ENCODE results near the gene CDH12. TPM values are rescaled to one million over a fixed set of nuclear protein-coding genes. Genes with fewer than 3 reads are reported as not detected.

Gene CDH12
- total and polyA plus RNA-seq, 4 donors: 0.02 to 0.33 (median 0.17) TPM; not detected in 1

GRCh38 chr5:22567983-22568382, 285.2 kb downstream of the CDH12 start:
- TF ChIP-seq FOXA1 (IDR thresholded peaks at IDR 0.05) (no peak), TAF1 (conservative IDR thresholded peaks at IDR 0.05) (no peak), RAD21 (IDR thresholded peaks at IDR 0.05) (no peak), RXRA (IDR thresholded peaks at IDR 0.05) (no peak), SP1 (IDR thresholded peaks at IDR 0.05) (no peak), YY1 (IDR thresholded peaks at IDR 0.05) (no peak), JUND (IDR thresholded peaks at IDR 0.05) (no peak), GABPA (IDR thresholded peaks at IDR 0.05 in 1 of 2, conservative IDR thresholded peaks at IDR 0.05 in 1 of 2) (no peak), HNF4G (IDR thresholded peaks at IDR 0.05) (no peak), HNF4A (conservative IDR thresholded peaks at IDR 0.05) (no peak), FOXA2 (IDR thresholded peaks at IDR 0.05) (no peak), NR2F2 (IDR thresholded peaks at IDR 0.05) (no peak), EGR1 (IDR thresholded peaks at IDR 0.05; ENCODE audit: low read depth in 2 of 2) (no peak)
- TF ChIP-seq, protein P1, sequence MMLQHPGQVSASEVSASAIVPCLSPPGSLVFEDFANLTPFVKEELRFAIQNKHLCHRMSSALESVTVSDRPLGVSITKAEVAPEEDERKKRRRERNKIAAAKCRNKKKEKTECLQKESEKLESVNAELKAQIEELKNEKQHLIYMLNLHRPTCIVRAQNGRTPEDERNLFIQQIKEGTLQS (IDR thresholded peaks at IDR 0.05): no peak
- TF ChIP-seq, protein P2, sequence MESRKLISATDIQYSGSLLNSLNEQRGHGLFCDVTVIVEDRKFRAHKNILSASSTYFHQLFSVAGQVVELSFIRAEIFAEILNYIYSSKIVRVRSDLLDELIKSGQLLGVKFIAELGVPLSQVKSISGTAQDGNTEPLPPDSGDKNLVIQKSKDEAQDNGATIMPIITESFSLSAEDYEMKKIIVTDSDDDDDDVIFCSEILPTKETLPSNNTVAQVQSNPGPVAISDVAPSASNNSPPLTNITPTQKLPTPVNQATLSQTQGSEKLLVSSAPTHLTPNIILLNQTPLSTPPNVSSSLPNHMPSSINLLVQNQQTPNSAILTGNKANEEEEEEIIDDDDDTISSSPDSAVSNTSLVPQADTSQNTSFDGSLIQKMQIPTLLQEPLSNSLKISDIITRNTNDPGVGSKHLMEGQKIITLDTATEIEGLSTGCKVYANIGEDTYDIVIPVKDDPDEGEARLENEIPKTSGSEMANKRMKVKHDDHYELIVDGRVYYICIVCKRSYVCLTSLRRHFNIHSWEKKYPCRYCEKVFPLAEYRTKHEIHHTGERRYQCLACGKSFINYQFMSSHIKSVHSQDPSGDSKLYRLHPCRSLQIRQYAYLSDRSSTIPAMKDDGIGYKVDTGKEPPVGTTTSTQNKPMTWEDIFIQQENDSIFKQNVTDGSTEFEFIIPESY (IDR thresholded peaks at IDR 0.05): no peak
- TF ChIP-seq, protein P3, sequence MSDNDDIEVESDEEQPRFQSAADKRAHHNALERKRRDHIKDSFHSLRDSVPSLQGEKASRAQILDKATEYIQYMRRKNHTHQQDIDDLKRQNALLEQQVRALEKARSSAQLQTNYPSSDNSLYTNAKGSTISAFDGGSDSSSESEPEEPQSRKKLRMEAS (IDR thresholded peaks at IDR 0.05): no peak
- DNase-seq (ENCODE audit: low spot score): no peak
- H3K36me3 ChIP-seq (ENCODE audit: control insufficient read depth in 4 of 4, insufficient read depth in 3 of 4, low read depth in 1 of 4, low read length in 3 of 4): no peaks in the 10 kb centered on the region
- no peak overlapping the region for H3K4me3 ChIP-seq (ENCODE audit: low read depth in 1 of 3, low read length in 3 of 3)
- no peaks in the 10 kb centered on the region for H3K27me3 ChIP-seq (ENCODE audit: control insufficient read depth in 4 of 4, insufficient read depth in 4 of 4, low read length in 3 of 4)
- H3K9me3 ChIP-seq (ENCODE audit: control insufficient read depth in 4 of 4, low read length in 3 of 4): peaks cover 0 to 3% (median 0%) of the 10 kb centered on the region in 4 donors
- H3K27ac ChIP-seq (ENCODE audit: low read depth in 1 of 2, low read length in 2 of 2): no peak overlapping the region
- H3K9ac ChIP-seq (ENCODE audit: low read depth in 1 of 2, low read length in 2 of 2): no peak overlapping the region
- H3K4me1 ChIP-seq (ENCODE audit: control insufficient read depth in 4 of 4, insufficient read depth in 4 of 4, low read length in 3 of 4): no peaks in the 10 kb centered on the region

DNA sequence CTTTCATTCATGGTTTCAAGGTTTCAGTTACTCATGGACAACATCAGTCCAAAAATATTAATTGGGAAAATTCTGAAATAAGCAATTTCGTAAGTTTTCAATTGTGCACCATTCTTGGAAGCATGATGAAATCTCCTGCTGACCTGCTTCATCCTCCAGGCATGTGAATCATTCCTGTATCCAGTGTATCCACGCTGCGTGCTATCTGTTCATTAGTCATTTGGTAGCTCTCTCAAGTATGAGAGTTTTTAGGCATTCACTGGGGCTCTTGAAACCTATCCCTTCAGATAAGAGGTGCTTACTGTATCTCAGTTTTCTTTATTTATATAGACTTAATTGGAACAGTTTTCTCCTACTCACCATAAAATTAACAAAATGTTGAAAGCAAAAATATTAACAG, 293.0 kb downstream of the CDH12 start:
- Histone ChIP-seq H3K9ac (ENCODE audit: low read depth in 1 of 2, low read length in 2 of 2) (no peak overlapping the region), H3K4me3 (ENCODE audit: low read depth in 1 of 3, low read length in 3 of 3) (no peak overlapping the region), H3K27me3 (ENCODE audit: control insufficient read depth in 4 of 4, insufficient read depth in 4 of 4, low read length in 3 of 4) (no peaks in the 10 kb centered on the region), H3K27ac (ENCODE audit: low read depth in 1 of 2, low read length in 2 of 2) (no peak overlapping the region), H3K36me3 (ENCODE audit: control insufficient read depth in 4 of 4, insufficient read depth in 3 of 4, low read depth in 1 of 4, low read length in 3 of 4) (no peaks in the 10 kb centered on the region), H3K9me3 (ENCODE audit: control insufficient read depth in 4 of 4, low read length in 3 of 4) (no peaks in the 10 kb centered on the region), H3K4me1 (ENCODE audit: control insufficient read depth in 4 of 4, insufficient read depth in 4 of 4, low read length in 3 of 4) (no peaks in the 10 kb centered on the region)
- WGBS: 60% methylated on average over 3 of the region's 3 CpGs
- TF ChIP-seq JUND (IDR thresholded peaks at IDR 0.05) (no peak), NR2F2 (IDR thresholded peaks at IDR 0.05) (no peak), RAD21 (IDR thresholded peaks at IDR 0.05) (no peak), HNF4G (IDR thresholded peaks at IDR 0.05) (no peak), FOXA1 (IDR thresholded peaks at IDR 0.05) (no peak), GABPA (IDR thresholded peaks at IDR 0.05 in 1 of 2, conservative IDR thresholded peaks at IDR 0.05 in 1 of 2) (no peak), CTCF (IDR thresholded peaks at IDR 0.05; ENCODE audit: low read depth, low read length, missing input control) (no peak), YY1 (IDR thresholded peaks at IDR 0.05) (no peak), RXRA (IDR thresholded peaks at IDR 0.05) (no peak), EGR1 (IDR thresholded peaks at IDR 0.05; ENCODE audit: low read depth in 2 of 2) (no peak), SP1 (IDR thresholded peaks at IDR 0.05) (no peak), FOXA2 (IDR thresholded peaks at IDR 0.05) (no peak), HNF4A (conservative IDR thresholded peaks at IDR 0.05) (no peak), TAF1 (conservative IDR thresholded peaks at IDR 0.05) (no peak)
- TF ChIP-seq, protein P3 (IDR thresholded peaks at IDR 0.05): no peak
- TF ChIP-seq, protein P4, sequence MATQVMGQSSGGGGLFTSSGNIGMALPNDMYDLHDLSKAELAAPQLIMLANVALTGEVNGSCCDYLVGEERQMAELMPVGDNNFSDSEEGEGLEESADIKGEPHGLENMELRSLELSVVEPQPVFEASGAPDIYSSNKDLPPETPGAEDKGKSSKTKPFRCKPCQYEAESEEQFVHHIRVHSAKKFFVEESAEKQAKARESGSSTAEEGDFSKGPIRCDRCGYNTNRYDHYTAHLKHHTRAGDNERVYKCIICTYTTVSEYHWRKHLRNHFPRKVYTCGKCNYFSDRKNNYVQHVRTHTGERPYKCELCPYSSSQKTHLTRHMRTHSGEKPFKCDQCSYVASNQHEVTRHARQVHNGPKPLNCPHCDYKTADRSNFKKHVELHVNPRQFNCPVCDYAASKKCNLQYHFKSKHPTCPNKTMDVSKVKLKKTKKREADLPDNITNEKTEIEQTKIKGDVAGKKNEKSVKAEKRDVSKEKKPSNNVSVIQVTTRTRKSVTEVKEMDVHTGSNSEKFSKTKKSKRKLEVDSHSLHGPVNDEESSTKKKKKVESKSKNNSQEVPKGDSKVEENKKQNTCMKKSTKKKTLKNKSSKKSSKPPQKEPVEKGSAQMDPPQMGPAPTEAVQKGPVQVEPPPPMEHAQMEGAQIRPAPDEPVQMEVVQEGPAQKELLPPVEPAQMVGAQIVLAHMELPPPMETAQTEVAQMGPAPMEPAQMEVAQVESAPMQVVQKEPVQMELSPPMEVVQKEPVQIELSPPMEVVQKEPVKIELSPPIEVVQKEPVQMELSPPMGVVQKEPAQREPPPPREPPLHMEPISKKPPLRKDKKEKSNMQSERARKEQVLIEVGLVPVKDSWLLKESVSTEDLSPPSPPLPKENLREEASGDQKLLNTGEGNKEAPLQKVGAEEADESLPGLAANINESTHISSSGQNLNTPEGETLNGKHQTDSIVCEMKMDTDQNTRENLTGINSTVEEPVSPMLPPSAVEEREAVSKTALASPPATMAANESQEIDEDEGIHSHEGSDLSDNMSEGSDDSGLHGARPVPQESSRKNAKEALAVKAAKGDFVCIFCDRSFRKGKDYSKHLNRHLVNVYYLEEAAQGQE (IDR thresholded peaks at IDR 0.05): no peak
- TF ChIP-seq, protein P2 (IDR thresholded peaks at IDR 0.05): no peak
- TF ChIP-seq, protein P1 (IDR thresholded peaks at IDR 0.05): no peak
- DNase-seq (ENCODE audit: low spot score): no peak
